ENCODE measurements around the gene OSBPL8.

The OSBPL8 gene, protein sequence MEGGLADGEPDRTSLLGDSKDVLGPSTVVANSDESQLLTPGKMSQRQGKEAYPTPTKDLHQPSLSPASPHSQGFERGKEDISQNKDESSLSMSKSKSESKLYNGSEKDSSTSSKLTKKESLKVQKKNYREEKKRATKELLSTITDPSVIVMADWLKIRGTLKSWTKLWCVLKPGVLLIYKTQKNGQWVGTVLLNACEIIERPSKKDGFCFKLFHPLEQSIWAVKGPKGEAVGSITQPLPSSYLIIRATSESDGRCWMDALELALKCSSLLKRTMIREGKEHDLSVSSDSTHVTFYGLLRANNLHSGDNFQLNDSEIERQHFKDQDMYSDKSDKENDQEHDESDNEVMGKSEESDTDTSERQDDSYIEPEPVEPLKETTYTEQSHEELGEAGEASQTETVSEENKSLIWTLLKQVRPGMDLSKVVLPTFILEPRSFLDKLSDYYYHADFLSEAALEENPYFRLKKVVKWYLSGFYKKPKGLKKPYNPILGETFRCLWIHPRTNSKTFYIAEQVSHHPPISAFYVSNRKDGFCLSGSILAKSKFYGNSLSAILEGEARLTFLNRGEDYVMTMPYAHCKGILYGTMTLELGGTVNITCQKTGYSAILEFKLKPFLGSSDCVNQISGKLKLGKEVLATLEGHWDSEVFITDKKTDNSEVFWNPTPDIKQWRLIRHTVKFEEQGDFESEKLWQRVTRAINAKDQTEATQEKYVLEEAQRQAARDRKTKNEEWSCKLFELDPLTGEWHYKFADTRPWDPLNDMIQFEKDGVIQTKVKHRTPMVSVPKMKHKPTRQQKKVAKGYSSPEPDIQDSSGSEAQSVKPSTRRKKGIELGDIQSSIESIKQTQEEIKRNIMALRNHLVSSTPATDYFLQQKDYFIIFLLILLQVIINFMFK

DNA sequence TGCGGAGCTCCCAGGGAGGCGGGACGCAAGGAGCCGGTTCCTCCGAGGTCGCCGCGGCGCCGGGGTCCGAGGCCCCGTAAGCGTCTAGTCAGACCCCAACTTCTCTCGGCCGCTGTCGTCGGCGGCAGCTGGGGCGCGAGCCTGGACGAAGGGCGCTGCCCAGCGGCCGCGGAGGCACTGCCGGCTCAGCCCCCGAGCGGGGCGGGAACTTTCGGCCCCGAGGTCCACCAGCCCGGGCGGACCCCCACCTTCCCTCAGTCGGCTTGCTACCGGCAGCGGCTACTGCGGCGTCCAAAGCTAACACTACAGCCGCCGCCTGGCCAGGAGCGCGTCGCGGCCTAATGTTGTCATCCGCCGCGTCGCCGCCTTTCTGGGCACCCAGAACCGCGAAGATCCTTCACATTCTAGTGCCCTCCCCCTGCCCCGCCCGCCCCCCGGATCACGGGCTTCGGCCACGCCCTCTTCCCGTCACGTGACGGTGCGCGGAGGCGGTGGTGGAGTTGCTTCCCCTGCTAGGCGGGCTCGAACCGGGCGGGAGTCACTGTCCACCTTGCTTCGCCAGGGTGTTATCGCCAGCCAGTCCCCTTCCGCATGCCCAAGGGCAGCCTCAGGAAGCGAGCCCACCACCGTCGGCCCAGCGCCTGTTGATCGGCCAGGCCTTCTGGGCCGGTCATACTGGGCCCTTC lies at the start of gene OSBPL8:
OSBPL8 (minus strand) TSS at position 372 of the 686 bp plus-strand sequence. CDS start 72,220 bp downstream, outside the sequence.
- DNase-seq: peak; percentile 89 to 93

DNA sequence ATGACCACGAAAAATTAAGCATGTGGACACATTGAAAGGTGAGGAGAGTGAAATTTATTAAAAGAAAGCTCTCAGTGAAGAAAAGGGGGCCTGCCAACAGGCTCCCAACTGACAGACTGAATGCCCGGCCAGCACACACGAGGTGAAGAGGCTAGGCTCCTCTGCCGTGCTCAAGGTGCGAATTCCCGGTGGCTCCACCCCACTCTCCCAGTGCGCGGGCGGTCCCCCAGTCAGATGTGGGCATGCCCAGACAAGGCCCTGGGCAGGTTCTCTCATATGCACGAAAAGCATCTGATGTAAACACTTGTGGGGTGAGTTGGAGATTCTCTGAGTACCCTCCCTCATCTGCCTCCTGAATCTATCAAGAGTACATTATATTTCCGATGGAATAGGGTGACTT lies 48.5 kb upstream of the OSBPL8 start:
- DNase-seq: no peak

DNA sequence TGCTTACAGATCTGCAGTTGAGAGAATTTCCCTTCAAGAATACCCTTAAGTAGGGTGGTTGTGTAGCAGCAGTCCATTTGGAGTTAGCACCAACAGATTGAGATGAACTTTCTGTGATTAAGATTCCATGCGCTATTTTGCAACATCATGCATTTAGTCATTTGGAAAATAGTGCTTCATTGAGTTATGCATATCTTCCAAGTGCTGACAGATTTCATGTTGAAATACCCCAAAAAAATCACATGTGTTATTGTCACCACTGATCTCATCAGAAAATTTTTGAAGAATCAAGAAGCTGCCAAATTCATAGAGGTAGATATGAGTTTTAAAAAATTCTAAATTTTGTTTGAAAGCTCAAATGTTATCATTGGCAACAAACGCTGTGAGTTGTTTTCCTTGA lies 35.5 kb upstream of the OSBPL8 start:
- no peak for DNase-seq

DNA sequence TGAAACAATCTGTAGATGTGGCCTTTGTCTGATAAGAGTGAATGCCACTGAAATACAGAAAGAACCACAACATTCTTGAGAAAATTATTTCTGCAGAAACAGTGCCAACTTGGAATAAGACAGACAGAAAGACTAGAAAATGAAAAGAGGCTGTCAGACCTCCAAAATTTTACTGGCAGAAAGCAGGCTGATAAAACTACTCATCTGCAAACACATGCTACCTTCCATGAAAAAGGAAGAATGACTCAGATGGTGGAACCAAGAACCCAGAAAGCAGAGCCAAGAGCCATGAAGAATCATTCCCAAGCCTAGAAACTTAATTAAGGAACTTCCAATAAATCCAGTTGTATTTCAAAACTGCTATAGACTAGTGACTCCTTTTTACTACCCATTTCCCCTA lies 31.9 kb upstream of the OSBPL8 start:
- DNase-seq: no peak

DNA sequence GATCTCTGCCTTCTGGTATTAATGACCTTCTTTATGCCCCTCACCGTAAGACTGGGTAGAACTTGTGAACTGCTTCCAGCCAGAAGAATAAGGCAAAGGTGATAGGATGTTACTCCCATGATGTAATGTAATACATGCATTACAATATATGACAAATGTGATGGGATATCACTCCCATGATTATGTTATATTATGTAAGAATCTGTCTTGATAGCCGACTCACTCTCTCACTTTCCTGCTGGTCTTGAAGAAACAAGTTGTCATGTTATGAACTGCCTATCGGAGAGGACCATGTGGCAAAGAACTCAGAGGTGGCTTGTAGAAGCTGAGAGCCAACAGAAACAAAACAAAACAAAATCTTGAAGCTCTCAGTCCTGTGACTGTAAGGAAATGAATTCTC lies 30.6 kb upstream of the OSBPL8 start:
- DNase-seq: no peak

DNA sequence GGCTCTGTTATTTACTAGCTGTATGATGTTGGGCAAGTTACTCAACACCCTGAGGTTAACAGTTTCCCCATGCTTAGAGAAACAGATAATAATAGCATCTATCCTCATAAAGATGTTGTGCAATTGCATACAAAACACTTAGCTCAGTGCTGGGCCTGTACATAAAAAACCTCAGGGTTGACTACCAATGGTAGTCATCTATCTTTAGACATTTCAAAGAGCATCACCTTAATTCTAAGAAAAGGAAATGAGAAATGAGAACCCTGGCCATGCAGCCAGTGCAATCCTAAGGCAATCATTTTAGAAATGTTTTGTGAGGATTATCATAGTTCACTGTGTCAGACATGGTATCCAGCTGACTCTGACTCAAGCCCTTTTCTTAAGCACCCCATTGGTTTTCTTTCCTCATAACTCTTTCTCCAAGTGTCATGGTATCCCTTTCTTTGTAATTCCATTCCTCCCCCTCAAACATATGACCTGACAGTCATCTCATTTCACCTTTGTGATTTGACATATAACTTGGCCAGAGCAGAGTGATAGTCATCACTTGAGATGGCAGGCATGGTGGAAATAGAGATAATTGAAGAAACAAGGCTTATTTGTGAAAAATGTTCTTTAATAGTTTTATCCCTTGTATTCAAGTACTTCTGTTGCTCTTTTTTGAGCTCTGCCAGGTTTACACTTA lies 29.5 kb upstream of the OSBPL8 start:
- no peak for DNase-seq

DNA sequence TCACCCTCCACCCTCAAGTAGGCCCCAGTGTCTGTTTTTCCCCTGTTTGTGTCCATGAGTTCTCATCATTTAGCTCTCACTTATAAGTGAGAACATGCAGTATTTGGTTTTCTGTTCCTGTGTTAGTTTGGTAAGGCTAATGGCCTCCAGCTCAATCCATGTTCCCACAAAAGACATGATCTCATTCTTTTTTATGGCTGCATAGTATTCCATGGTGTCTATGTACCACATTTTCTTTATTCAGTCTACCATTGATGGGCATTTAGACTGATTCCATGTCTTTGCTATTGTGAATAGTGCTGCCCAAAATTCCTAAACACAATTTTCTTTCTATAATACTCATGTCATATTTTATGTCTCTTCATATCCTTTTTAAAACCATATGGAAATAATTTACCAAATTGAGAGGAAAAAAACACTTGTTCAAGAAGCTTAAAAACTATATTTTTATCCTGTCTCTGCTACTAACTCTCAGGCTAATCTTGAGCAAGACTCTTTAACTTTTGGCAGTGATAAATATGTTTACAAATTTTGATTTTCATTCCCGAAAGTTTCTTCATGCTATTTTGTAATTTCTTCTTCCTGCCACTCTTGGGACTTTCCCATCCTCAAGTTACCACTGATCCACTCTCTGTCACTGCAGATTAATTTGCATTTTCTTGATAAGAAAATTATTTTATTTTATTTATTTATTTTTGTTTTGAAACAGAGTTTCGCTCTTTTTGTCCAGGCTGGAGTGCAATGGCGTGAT lies 28.0 kb upstream of the OSBPL8 start:
- DNase-seq: no peak

DNA sequence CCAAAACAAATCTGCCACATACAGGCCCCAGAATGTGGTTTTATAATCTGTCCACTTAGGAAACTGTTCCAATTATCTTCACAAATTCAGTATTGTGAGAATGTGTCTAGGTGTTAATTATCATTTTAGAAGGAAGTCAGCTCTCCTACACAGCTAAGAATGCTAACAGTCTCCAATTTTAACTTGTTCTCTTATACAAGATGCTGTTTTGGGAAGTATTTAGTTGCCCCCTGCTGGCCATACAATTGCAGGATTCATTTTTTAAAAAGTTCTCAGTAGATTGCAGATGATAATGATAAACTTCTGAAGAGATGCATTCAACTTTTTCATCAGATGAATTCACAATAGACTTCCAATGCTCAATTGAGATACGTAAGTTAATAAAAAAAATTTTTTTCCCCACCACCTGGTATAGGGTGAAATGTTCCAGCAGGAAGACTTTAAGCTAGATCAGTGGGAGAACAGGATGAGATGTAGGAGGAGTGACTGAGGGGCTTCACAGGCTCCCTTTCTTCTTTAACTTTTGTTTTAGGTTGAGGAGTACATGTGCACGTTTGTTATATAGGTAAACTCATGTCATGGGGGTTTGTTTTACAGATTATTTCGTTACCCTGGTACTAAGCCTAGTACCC lies 27.3 kb upstream of the OSBPL8 start:
- DNase-seq: peak in 1 of 2 experiments; percentile 62

DNA sequence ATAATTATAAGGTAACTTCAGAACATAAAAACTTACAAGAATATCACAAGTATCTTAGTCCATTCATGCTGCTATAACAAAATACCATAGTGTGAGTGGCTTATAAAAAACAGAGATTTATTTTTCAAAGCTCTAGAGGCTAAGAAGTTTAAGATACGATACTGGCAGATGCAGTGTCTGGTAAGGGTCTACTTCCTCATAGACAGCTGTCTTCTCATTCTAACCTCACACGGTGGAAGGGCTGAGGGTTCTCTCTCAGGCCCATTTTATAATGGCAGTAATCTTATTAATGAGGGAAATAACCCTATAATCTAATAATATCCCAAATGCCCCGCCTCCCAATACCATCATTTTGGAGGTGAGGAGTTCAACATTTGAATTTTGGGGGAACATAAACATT lies 23.7 kb upstream of the OSBPL8 start:
- DNase-seq: no peak

DNA sequence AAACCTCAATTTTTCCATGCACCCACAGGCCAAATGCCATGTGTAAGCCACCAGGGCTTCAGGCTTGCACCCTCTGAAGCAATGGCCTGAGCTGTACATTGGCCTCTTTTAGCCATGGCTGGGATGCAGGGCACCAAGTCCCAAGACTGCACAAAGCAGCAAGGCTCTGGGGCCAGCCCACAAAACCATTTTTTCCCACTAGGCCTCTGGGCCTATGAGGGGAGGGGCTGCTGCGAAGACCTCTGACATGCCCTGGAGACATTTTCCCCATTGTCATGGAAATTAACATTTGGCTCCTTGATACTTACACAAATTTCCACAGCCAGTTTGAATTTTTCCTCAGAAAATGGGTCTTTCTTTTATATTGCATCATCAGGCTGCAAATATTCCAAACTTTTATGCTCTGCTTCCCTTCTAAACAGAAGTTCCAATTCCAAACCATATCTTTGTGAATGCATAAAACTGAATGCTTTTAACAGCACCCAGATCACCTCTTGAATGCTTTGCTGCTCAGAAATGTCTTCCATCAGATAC lies 14.3 kb upstream of the OSBPL8 start:
- DNase-seq: no peak

DNA sequence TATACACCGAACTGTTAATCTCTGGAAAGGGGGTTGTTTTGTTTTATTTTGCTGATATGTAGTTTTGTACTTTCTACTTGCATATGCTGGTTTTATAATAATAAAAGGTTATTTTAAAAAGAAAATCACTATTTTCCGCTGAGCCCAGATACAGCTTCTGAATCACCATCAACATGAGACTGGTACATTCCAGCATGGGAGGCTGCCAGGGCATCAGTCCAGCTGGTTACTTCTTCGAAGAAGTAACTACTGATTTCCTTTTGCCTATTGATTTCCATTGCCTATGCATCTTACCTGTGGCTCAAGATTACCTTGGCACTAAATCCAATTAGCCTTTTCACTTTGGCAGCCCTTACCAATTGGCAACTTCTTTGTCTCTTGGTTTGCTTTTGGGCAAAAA lies 11.7 kb upstream of the OSBPL8 start:
- DNase-seq: no peak

DNA sequence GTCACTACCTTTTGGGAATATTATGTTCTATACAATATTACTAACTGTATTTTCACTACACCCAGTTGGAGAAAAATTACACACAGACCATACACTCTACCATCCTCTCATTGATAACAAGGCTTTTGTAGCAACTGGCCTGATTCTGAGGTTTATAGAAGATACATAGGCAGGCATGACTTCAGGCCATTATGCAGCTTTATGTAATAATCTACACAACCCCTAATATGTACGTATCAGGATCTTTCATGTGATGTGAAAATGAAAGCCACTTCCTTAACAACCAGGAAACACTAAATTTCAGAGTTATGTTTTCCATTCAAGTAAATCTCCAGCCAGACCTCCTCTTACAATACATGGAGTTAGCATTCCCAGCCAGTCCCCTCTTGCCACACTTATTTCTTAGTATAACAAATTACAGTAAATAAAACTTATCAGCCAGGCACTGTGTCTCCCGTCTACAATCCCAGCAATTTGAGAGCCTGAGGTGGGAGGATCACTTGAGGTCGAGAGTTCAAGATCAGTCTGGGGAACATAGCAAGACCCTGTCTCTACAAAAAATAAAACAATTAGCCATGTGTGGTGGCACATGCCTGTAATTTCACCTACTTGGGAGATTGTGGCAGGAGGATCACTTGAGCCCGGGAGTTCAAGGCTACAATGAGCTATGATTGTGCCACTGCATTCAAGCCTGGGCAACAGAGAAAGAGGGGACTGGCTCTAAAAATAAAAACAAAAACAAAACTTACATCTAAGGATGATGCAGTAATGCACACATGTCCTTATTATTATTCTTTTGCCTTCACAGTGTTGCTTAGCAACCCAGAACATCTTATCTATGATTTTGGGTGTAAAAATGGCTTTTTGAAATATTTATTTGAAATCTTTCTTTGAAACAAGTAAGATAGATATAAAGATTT lies 10.4 kb upstream of the OSBPL8 start:
- no peak for DNase-seq

DNA sequence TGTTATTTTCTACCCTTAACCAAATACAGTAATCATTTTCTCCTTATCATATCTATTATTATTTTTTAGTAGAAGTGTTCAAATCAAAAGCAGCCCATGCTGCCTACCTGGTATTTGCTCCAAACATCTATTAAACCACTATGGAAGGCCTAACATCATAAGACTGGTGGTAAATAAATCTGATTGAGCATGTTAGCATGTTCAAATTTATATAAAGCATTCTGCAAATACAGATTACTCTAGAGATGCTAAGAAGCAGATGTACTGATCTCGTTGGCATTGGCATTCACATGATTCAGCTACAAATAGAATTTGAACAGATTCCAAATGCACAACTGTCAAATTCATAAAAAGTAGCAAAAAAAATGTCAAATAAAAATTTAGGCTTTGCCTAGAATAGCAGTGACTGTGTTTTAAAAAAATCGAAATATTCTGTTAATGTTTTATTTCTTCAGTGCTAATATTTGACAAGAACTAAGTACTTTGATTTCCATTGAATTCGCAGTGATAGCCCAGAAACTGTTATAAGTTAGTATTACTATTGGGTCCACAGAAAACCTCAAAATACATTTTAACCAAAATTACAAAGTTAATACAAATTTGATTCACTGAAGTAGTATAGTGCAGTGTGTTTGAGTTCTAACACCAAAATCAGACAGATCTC lies 9.4 kb upstream of the OSBPL8 start:
- DNase-seq: no peak

DNA sequence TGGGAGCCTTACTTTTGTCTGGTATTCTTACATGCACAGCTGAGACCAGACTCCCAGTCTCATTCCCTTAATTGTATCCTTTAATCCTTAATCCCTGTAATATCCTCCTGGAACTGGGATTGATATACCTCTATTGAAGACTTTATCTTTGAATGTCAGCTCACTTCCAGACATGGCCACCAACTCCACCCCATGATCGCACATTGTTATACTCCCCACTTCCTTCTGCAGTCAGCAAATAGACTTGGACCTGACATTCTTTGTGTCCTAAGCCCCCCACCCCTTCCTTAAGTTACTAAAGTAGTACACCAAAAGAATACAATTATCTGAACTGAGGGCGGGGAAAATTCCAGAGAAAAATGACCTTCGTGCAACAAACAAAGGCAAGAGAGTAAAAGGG lies 8.6 kb upstream of the OSBPL8 start:
- DNase-seq: no peak

DNA sequence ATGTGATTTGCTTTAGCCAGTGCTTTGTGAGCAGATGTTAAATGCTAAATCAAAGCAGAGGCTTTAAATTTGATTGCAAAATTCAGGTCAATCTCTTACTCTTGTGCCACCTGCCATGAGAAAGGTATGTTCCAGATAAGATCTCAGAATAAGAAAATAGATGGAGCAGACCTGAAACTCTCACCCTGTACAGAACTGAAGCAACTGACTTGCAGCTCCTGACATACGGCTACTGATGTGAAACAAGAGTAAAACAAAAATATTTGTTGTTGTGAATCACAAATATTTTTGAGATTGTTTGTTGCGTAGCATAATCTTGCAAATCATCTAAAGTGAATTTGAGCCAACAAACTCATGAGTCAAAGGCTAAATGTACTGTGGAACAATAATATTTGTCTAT lies 3.5 kb upstream of the OSBPL8 start:
- DNase-seq: no peak

DNA sequence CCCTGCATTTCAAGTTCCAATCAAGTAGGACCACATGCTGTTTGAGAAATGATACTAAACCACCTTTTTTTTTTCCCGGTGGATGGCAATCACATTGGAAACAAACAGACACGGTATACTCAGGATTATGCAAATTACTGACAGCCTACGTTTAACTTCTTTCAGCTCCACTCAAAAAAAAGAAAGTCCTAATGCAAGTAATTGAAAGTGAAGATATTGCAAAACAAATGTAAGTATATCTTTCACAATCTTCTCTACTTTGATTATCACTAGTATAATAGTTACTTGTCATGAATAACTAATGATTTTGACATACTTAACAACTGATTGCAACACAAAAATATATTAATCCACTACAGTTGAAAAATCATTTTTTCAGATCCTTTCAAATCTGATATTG lies 2.6 kb upstream of the OSBPL8 start:
- DNase-seq: no peak

DNA sequence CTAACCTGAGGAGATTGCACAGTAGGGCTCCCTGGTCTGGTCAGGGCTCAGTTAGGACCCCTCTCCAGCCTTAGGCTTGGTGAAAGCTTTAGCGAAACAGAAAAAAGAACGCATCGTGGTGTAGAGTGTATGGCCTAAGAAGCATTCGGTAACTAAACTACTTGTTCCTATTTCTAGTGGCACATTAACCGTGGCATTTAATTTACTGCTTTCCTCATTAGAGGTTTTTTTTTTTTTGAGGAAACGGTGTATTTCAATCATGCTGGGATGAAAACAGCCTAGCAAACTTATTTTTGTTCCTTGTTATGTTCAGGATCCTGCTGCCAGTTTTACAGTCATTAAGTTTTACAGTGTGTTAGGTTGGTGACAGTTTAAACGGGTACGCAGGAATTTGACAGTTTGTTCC lies 518 bp upstream of the OSBPL8 start:
- DNase-seq: peak in 1 of 2 experiments; percentile 75

DNA sequence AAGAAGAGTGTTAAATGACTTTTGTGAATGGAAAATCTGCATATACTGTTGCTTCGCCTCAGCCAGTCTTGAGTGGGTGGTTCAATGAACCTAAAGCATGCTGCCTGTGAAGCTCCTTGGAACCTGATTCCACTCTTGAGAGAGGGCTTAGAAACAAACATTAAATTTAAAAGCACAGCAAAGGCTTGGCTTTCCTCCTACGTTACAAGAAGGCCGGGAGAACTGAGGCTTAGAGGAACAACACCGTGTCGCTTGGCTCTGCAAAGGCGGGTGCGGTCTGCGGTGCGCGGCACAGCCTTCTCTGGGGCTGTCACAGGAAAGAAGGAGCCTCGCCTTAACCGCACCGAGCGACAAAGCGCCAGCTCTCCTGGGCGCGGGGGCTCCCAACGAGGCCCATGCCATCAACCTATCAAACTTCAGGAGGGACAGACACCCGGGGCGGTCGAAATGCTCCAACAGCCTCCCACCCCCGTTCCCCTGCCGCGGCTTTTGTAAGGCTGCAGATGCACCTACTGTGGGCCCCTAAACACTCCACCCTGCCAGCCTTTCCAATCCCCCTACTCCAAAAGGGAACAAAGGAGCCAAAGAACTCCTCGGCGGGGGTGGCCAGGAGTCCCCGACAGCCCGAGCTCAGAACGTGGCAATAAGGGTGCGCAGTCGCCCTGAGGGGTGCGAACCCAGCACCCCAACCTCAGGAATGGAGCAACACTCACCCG lies 729 bp downstream of the OSBPL8 start:
- peak in 1 of 2 experiments; percentile 42 for DNase-seq

DNA sequence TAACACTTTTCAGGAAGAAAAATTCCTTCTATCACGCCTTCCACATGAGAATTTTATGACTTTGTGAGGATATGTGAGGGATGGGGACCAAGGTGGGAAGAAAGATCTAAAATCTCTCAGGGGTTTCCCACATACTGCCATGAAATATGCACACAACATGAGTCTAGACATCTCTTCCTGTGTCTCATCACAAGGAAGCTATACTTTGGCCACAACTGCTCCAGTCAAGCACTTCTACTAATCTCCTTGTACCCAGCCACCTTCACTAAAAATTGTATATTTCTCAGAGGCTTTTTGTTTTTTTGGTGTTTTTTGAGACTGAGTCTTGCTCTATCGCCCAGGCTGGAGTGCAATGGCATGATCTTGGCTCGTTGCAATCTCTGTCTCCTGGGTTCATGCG lies 3.2 kb downstream of the OSBPL8 start:
- DNase-seq: no peak

All from SW 1271 (cell line).